Superior temporal gyrus (tissue), 1 donor: ENCODE measurements around the gene PPOX.

Source experiments
- DNase-seq: peaks from one replicate; pipeline ENCODE4 v3.0.0-alpha.2; 2016; ENCODE audit errors: extremely low spot score

PPOX gene

DNA sequence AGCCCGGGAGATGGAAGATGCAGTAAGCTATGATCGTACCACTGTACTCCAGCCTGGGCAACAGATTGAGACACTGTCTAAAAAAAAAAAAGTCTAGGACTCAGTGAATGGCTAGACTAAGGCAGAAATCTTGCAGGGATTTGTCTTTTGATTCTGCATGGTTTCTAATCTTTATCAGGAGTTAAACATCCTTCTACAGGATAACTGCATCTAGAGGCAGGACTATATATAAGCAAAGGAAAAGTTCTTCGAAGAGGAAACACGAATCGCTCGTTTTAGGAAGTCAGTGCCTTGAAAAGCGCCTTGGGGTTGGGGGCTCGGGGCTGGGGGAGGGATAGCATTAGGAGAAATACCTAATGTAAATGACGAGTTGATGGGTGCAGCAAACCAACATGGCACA lies 13.1 kb upstream of the PPOX start:
- DNase-seq, result no peak

DNA sequence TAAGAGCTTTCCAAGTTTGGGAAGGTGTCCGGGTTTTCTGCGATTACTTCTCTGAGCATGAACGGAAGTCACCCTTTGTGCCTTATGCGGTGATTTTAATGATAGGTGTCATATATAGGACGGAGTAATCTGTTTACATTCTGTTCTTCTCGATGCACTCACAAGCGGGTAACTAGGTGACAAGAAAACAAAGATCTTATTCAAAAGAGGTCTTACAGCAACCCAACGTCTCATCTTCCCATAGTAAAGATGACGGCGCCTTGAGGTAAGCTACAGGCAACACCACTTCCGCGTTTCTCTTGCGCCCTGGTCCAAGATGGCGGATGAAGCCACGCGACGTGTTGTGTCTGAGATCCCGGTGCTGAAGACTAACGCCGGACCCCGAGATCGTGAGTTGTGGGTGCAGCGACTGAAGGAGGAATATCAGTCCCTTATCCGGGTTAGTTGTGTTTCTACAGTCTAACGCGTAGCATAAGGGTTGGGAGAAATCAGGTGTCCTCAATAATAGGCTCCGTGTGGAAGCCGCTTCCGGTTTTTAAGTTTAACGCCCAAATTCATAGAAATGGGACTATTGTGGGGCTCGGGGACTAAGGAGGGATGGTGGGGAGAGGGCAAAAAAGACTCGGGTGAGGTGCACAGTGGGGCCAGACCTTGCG lies 12.4 kb upstream of the PPOX start, which contains the start of gene UFC1:
TSS of gene UFC1 (plus strand) at position 297 of the 656 bp plus-strand sequence. CDS start at position 317, 20 bp downstream.
- DNase-seq, result peak; percentile 95

DNA sequence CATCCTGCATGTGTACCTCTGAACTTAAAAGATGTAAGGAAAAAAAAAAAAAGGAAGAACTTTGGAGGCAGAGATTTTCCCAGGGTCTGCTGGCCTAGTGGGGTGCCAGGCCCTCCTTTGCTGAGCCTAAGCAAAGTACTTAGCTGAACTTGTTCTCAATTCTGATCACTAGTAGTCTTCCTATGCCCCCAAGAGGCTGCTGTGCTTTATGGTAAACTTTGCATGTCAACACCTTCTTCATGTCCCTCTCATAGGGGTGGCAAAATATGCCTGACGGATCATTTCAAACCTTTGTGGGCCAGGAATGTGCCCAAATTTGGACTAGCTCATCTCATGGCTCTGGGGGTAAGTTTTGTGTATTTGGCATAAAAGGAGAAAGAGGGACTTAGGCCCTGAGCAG lies 8.4 kb upstream of the PPOX start:
- no peak for DNase-seq

DNA sequence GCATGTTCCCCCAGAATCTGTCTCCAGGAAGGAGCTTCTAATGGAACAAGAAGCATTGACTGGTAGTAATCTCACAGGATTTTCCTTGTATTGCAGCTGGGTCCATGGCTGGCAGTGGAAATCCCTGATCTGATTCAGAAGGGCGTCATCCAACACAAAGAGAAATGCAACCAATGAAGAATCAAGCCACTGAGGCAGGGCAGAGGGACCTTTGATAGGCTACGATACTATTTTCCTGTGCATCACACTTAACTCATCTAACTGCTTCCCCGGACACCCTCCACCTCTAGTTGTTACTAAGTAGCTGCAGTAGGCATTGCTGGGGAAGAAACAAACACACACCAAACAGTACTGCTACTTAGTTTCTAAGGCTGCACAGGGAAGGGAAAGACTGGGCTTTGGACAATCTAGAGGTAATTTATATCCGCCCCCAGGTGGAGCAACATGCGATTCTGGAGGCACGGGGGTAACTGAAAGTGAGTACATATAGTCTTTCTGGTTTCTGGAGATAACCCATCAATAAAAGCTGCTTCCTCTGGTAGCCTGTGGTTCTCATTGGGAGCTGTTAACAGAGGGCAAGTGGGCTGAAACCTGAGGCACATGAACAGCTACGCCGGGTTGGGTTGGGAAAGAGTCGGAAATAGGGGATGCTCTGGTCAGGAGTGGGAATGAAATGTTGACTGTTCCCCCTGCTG lies 7.8 kb upstream of the PPOX start:
- DNase-seq, result no peak

DNA sequence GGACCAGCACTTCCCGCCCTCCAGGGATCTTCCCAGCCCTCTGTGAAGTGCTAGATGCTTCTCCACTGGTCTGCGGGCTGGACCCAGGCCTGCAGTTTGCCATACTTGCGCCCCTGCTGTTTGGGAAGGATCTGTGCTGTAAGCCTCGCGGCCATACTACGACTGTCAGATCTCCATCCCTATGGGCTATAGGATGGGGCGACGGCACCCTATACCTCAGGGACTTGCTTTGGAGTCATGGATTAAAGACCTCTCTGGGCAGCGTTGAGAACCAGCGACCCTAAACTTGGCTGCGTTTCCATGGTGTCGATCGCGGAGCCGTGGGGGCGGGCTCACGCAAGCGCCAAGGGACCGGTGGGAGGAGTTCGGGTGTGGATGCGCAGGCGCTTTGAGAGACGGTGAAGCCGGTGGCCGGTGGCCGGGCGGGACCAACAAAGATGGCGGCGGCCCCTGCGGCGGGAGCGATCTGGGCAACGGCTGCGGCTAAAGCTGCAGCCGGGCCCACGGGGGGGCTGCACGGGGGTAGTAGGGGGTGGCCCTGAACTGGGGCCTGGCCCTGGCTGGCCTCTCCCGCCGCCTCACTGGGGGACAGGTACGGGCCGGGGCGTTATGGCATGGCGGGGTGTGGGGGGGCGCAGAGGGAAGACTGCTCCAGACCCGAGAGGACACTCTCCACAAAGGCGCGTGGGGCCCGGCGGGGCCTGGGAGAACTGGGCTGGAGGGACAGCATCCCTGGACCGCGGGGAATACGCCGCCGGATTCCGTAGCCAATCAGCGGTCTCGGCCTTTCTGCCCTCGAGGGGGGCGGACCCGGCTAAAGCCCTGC lies 6.9 kb upstream of the PPOX start, which contains the start of gene USP21:
TSS of gene USP21 (plus strand) at position 414 of the 826 bp plus-strand sequence. CDS start 1,141 bp downstream, outside the sequence.
- DNase-seq, result peak; percentile 97

DNA sequence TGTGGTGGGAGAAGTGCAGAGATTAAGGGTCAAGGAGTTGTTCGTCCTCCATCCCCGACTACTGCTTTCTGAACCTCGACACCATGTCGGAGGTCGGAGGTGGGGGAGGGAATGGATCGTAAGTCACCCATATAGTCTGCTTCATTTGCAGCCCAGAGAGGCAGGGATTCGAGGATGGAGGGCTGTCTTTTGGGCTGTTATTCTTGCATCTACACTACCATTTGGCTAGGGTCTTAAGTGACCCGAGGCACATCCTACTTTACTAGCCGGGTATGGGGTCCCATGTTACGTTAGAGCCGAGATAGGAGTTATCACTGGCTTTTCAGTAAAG lies 6.3 kb upstream of the PPOX start:
- DNase-seq, result no peak

DNA sequence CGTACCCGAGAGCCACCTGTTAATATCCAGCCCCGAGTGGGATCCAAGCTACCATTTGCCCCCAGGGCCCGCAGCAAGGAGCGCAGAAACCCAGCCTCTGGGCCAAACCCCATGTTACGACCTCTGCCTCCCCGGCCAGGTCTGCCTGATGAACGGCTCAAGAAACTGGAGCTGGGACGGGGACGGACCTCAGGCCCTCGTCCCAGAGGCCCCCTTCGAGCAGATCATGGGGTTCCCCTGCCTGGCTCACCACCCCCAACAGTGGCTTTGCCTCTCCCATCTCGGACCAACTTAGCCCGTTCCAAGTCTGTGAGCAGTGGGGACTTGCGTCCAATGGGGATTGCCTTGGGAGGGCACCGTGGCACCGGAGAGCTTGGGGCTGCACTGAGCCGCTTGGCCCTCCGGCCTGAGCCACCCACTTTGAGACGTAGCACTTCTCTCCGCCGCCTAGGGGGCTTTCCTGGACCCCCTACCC lies 5.5 kb upstream of the PPOX start:
- no peak for DNase-seq

DNA sequence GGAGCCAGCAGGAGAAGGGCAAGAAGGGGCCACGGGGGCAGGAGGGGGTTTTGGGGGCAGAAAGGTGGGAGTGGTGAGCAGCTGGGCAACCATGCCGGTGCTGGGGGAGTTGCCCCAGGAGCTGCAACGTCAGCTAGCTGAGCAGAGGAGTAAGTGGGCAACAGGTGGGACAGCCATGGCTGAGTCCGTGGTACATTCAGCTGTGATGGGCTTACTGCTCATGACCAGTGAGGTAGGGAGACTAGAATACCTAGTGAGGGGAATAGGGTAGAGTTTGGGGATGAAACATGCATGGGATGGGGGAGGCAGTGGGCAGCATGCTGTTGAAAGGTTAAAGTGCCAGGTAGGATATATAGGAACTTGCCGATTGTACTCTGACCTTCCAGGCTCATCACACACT lies 4.6 kb upstream of the PPOX start:
- no peak for DNase-seq

DNA sequence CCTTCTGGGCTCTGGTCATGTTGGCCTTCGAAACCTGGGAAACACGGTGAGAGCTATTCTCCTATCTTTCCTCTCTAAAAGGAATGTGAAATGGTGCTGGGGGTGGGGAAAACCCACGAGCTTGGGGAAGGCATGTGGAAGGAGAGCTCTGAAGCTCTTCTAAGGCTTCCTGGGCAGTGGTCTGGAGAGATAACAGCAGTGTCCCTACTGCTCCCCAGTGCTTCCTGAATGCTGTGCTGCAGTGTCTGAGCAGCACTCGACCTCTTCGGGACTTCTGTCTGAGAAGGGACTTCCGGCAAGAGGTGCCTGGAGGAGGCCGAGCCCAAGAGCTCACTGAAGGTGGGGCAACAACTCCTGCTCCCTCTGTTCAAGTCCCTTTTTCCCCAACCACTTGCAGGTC lies 4.2 kb upstream of the PPOX start:
- no peak for DNase-seq

DNA sequence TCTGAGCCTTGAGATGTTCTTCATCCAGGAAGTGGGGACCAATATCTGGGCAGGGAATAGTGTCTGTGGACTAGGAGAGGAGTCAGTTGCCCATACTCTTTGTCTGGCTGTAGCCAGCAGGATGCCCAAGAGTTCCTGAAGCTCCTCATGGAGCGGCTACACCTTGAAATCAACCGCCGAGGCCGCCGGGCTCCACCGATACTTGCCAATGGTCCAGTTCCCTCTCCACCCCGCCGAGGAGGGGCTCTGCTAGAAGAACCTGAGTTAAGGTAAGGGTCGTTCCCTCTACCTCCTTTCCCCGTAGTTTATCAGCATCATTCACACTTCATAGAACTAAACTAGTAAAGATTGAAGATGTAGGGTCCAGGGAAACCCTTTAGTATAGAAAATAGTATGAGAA lies 3.4 kb upstream of the PPOX start:
- DNase-seq, result no peak

DNA sequence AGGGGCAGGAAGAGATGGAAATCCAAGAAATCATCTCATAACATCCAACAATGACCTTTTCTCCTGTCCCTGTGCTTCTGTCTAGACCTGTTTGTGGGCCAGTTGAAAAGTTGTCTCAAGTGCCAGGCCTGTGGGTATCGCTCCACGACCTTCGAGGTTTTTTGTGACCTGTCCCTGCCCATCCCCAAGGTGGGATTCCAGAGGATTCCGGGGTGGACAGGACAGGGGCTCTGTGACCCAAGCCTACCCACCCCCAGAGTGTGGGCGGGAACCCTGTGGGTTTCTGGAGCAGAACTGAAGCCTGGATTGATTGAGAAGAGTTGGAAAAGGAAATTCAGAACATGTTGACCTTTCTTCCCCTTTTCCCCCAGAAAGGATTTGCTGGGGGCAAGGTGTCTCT lies 2.4 kb upstream of the PPOX start:
- no peak for DNase-seq

DNA sequence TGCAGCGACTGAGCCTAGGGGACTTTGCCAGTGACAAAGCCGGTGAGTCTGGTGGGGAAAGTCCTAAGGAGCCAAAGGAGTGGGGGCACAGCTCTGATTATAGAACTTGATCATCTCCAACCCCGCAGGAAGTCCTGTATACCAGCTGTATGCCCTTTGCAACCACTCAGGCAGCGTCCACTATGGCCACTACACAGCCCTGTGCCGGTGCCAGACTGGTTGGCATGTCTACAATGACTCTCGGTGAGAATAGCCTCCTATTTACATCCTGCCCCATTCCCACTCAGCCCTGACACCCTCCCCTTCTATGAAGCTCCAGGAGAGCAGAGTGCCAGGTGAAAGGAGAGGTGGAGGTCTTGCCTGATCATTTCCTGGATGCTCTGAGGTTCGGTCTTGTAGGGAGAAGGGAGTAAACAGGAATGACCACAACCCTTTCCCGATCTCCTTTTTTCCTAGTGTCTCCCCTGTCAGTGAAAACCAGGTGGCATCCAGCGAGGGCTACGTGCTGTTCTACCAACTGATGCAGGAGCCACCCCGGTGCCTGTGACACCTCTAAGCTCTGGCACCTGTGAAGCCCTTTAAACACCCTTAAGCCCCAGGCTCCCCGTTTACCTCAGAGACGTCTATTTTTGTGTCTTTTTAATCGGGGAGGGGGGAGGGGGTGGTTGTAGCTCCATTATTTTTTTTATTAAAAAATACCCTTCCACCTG lies 1.2 kb upstream of the PPOX start:
- no peak for DNase-seq

DNA sequence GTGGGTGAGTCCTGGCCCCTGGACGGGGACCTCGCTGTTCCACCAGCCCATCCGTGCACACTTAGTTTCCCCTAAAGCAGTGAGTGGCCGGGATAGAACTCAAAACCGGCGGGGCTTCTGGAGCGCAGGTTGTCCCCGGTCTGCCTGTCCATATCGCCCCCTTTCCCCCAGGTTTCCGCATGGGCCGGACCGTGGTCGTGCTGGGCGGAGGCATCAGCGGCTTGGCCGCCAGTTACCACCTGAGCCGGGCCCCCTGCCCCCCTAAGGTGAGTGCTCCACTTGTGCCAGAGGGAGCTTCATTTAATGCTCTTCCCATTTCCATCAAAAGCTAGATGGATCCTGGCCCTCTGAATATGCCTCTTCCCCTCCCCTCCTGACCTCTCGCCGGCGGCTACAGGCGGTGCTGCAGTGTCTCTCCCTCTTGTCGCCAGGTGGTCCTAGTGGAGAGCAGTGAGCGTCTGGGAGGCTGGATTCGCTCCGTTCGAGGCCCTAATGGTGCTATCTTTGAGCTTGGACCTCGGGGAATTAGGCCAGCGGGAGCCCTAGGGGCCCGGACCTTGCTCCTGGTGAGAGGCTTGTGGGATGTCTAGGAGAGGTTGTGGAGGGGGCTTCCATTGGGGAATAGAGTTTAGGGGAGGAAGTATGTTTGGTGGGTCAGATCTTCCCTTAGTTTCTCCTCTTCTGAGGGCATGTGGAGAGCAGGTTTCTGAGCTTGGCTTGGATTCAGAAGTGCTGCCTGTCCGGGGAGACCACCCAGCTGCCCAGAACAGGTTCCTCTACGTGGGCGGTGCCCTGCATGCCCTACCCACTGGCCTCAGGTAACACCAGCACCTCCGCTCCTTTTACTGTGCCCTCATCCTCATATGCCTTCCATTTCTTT lies 683 bp downstream of the PPOX start:
- no peak for DNase-seq

DNA sequence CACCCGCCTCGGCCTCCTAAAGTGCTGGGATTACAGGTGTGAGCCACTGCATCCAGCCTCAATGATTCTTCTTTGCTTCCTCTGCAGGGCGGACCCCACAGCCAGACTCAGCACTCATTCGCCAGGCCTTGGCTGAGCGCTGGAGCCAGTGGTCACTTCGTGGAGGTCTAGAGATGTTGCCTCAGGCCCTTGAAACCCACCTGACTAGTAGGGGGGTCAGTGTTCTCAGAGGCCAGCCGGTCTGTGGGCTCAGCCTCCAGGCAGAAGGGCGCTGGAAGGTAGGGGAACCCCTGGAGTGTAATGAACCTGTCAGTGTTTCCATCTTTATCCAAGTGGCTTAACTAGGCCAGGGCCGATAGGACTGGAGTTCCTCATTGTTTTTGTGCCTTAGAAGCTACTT lies 2.7 kb downstream of the PPOX start:
- DNase-seq, result no peak

DNA sequence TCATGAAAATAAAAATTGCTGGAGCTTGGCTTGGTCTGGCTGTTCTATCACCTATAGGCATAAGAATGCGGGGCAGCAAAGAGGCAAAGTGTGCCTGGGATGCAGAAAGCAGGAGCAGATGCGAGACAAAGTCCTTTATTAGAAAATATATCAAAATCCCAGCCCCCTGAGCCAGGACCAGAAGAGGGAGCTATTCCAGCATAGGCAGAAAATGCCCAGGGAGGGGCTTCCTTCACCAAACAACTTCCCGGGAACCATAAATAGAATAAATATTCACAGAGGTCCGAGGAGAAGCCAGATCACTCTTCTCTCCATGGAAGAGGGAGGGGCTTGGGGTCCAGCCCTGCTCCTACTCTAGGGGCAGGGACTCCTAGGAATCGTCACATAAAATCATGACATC lies 5.0 kb downstream of the PPOX start:
- DNase-seq, result no peak

DNA sequence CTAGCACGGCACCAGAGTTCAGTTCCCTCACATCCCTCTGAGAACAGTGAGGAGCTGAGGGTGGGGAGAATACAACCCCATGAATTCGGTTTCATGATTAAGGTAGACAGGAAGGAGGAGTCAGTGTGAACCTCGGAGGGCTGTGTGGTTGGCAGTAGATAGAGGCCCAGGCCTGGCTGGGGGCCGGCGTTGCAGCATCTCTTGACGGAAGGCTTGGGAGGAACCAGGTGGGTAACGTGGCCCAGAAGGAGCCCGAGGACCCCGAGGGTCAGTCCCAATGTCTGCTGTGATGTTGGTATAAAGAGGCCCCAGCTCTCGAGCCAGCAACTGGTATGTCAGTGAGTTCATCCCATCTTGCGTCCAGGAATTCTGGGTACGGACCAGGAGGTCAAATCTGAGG lies 5.5 kb downstream of the PPOX start:
- no peak for DNase-seq

DNA sequence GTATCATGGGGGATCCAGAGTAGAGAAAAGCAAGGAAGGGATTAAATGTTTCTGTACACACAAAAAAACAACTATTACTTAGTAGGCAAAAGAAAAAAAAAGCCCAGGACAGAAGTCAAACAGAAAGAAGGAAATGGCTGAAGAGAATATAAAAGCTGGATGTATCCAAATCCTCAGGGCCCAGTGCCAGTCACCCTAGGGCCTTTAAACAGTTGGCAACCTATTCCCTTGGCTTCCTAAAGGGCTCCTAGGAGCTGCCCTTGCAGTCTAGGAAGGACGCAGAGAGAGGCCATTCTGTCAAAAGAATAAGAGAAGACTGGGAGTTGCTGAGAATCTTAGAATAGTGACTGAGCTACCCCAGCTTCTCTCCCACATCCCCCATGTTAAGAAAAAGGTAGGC lies 6.1 kb downstream of the PPOX start:
- no peak for DNase-seq

DNA sequence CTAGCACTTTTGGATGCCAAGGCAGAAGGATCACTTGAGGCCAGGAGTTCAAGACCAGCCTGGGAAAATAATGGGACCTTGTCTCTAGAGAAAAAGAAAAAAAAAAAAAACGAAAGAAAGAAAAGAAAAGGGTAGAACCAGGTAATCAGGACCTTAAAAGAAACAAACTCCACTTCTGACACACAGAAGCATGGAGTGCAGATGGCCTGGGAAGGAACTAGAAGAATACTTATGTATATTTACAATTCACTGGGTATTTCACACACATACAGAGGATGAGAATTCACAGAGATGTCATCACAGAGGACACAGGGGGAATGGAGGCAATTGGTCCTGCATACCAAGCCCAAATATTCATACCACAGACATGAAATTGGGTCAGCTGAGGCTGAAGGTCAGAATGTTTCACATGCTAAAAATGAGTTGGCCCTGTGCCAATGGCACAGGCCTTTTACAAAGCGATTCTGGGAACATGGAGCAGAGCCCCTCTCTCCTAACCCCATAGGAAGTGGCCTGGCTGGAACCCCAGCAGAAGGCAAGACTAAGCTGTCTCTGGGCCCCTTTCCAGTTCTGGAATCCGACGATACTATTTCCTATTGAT lies 6.7 kb downstream of the PPOX start:
- no peak for DNase-seq

DNA sequence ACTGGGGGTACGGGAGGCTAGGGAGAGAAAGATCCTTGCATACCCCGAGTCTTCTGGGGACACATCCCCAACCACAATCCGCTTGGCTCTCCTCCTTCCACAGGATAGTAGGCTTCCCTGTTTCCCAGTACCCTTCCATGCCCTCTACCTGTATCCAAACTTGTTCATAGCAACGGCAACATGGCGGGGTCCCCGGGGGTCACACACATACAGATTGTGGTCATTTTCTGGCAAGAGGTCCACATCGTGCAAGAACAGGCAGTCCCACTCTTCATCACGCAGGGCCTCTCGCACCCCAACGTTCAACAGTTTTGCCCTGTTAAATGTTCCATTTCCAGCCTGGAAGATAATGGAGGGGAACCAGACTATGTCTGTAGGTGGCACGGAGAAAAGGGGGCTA lies 7.5 kb downstream of the PPOX start:
- no peak for DNase-seq

DNA sequence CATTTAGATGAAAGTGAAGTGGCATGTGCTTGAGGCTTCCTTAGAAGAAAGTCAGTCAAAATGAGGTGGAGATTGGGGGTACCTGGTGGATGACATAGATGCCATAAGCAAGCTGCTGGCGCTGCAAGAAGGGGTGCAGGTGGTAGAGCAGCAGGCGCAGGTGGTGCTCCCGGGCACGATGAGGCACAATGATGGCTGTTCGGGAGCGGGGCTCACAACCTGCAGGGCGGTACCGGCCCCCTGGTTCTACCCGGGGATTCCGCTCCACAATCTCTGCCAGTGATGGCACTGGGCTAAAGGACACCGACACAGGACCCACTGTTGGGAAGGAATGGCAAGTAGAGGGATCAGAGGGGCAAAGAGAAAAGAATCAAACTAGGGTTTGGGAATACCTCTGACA lies 8.7 kb downstream of the PPOX start:
- DNase-seq, result no peak
